ENCODE measurements around the gene CRYBG3. TPM values are rescaled to one million over a fixed set of nuclear protein-coding genes. Genes with fewer than 3 reads are reported as not detected.

The CRYBG3 gene
- total RNA-seq, 1 donor from 2014 or later = 6.5 TPM

- H3K27ac Mint-ChIP-seq (ENCODE audit: unreplicated experiment) = no peak overlapping the region
- no peak overlapping the region for H3K4me3 Mint-ChIP-seq
- H3K9me3 Mint-ChIP-seq = no peaks in the 10 kb centered on the region
- peaks cover 7% of the 10 kb centered on the region for H3K4me1 Mint-ChIP-seq
- DNase-seq (ENCODE audit: low read depth, low spot score) = no peak
- H3K36me3 Mint-ChIP-seq (ENCODE audit: low read depth) = peaks cover 2% of the 10 kb centered on the region
- TF ChIP-seq, protein P1, sequence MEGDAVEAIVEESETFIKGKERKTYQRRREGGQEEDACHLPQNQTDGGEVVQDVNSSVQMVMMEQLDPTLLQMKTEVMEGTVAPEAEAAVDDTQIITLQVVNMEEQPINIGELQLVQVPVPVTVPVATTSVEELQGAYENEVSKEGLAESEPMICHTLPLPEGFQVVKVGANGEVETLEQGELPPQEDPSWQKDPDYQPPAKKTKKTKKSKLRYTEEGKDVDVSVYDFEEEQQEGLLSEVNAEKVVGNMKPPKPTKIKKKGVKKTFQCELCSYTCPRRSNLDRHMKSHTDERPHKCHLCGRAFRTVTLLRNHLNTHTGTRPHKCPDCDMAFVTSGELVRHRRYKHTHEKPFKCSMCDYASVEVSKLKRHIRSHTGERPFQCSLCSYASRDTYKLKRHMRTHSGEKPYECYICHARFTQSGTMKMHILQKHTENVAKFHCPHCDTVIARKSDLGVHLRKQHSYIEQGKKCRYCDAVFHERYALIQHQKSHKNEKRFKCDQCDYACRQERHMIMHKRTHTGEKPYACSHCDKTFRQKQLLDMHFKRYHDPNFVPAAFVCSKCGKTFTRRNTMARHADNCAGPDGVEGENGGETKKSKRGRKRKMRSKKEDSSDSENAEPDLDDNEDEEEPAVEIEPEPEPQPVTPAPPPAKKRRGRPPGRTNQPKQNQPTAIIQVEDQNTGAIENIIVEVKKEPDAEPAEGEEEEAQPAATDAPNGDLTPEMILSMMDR (conservative IDR thresholded peaks at IDR 0.05) = no peak
- no peaks in the 10 kb centered on the region for H3K27me3 Mint-ChIP-seq (ENCODE audit: low read depth)
Measured at GRCh38 chr3:97910931-97911351, 89.1 kb downstream of the CRYBG3 start.

DNA sequence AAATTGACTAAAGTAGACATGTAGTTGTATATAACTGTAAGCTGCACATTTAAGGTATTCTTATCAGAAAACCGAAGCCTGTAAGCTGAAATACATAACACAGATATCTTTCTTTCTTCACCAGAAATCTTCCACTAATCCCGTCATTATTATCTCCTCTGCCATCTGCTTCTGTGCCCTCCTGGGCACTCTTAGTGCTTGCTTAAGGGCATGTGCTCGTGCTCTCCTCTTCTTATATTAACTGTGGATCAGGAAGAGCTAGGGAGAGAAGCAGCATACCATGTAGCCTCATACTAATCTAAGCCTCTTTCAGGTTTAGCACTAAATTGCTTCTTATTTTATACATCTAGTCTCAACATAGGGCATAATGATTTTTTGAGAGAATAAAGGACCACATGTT is 89.6 kb downstream of the CRYBG3 start:
- Mint-ChIP-seq H3K4me3 (no peak overlapping the region), H3K4me1 (peaks cover 7% of the 10 kb centered on the region), H3K27me3 (ENCODE audit: low read depth) (no peaks in the 10 kb centered on the region), H3K27ac (ENCODE audit: unreplicated experiment) (no peak overlapping the region), H3K36me3 (ENCODE audit: low read depth) (peaks cover 2% of the 10 kb centered on the region), H3K9me3 (no peaks in the 10 kb centered on the region)
- TF ChIP-seq, protein P1 (conservative IDR thresholded peaks at IDR 0.05) = no peak
- no peak for DNase-seq (ENCODE audit: low read depth, low spot score)

DNA sequence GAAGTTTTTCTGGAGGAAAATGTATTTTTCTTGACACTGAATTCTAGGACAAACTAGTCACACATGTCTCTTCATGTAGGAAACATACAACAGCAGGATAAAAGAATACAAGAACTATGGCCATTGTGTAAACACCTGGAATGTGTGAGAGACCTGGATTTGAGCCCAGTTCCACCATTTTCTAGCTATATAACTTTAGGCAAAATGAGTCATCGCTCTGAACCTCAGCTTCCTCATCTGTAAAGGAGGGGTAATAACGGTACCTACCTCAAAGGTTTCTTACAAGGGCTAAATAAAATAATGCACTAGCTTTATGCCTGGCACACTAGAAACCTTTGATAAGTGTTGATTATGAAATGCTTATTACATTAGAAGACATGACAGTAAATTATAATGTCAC is 92.6 kb downstream of the CRYBG3 start:
- H3K27me3 Mint-ChIP-seq (ENCODE audit: low read depth) = no peaks in the 10 kb centered on the region
- TF ChIP-seq, protein P1 (conservative IDR thresholded peaks at IDR 0.05) = no peak
- no peak for DNase-seq (ENCODE audit: low read depth, low spot score)
- H3K4me1 Mint-ChIP-seq = peaks cover 7% of the 10 kb centered on the region
- no peak overlapping the region for H3K4me3 Mint-ChIP-seq
- H3K9me3 Mint-ChIP-seq = no peaks in the 10 kb centered on the region
- peaks cover 5% of the 10 kb centered on the region for H3K36me3 Mint-ChIP-seq (ENCODE audit: low read depth)
- H3K27ac Mint-ChIP-seq (ENCODE audit: unreplicated experiment) = no peak overlapping the region

DNA sequence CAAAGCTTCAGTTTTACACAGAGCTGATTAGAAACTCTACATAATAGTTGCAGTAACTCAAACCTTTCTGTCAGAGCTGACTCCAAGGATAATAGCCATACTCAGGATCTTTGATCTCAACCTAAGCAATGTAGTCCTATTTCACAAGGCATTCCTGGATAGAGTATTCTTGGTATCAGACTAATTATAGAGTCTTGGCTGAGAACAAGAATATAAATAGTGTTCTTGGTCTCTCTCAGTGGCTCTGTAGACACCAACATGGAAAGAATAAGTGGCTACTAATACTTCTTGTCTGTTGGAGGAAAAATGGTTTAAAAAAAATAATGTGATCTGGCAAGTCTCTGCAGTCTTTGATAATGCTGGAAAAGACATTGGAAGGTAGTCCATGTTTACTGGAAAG is 94.8 kb downstream of the CRYBG3 start:
- H3K4me3 Mint-ChIP-seq = no peak overlapping the region
- H3K27me3 Mint-ChIP-seq (ENCODE audit: low read depth) = no peaks in the 10 kb centered on the region
- H3K9me3 Mint-ChIP-seq = peaks cover 2% of the 10 kb centered on the region
- no peaks in the 10 kb centered on the region for H3K4me1 Mint-ChIP-seq
- peaks cover 5% of the 10 kb centered on the region for H3K36me3 Mint-ChIP-seq (ENCODE audit: low read depth)
- no peak for DNase-seq (ENCODE audit: low read depth, low spot score)
- H3K27ac Mint-ChIP-seq (ENCODE audit: unreplicated experiment) = no peak overlapping the region
- TF ChIP-seq, protein P1 (conservative IDR thresholded peaks at IDR 0.05) = no peak

DNA sequence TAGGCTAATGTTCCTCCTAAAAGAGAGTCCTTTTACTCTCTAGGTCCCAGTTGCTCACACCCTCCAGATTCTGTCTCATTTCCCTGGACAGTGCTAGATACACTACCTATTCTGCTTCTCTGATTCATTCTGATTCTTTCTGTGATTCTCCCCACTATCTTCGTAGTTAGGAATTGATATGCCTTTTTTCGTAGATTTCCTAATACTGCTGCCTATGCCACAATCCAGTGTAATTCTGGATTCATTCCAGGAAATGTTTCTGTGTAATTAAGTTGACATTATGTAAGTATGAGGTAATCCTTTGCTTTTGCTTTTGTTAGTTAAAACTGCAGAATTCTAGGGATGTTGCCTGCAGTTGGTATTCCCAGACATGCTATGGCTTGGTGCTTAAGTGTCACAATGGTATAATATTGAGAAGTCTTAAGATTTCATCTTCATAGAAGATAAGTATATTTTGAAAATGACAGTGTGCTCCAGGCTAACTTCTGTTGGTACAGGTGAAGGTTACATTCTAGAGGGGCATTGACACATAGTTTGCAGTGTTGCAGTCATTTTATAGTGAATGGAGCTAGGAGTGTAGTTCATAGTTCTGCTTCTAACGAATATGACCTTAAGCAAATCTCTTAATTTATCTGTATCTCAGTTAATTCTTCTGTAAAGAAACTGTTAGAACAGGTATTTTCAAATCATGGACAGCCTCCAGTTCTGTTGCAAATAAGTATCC is 96.2 kb downstream of the CRYBG3 start:
- H3K4me3 Mint-ChIP-seq = no peak overlapping the region
- H3K27me3 Mint-ChIP-seq (ENCODE audit: low read depth) = no peaks in the 10 kb centered on the region
- H3K9me3 Mint-ChIP-seq = peaks cover 2% of the 10 kb centered on the region
- TF ChIP-seq, protein P1 (conservative IDR thresholded peaks at IDR 0.05) = no peak
- no peaks in the 10 kb centered on the region for H3K4me1 Mint-ChIP-seq
- no peak for DNase-seq (ENCODE audit: low read depth, low spot score)
- H3K27ac Mint-ChIP-seq (ENCODE audit: unreplicated experiment) = no peak overlapping the region
- peaks cover 10% of the 10 kb centered on the region for H3K36me3 Mint-ChIP-seq (ENCODE audit: low read depth)
